DOHH2 (cell line): Measurements from ENCODE around the gene TSPAN5.

Source experiments
- H3F3A ChIP-seq: fragments of 200-600 bp; sonication (generic), shearing (Covaris generic); 2 replicates; pipeline ENCODE4 v1.6.0; 2016; ENCODE audit warnings: antibody characterized with exemption, mild to moderate bottlenecking; ENCODE audit not compliant: control insufficient read depth, insufficient read depth
- H3K27ac ChIP-seq: fragments of 200-600 bp; sonication (generic); 2 replicates; pipeline ENCODE4 v1.5.1; 2014; ENCODE audit warnings: low read depth, mild to moderate bottlenecking, low read length, moderate library complexity
- H3K27me3 ChIP-seq: fragments of 200-600 bp; sonication (generic); 2 replicates; pipeline ENCODE4 v1.6.1; 2014; ENCODE audit warnings: mild to moderate bottlenecking, low read length, mixed read lengths; ENCODE audit not compliant: control insufficient read depth
- H3K36me3 ChIP-seq: fragments of 200-600 bp; sonication (generic); 2 replicates; pipeline ENCODE4 v1.6.1; 2014; ENCODE audit warnings: mild to moderate bottlenecking, low read length, moderate library complexity, mixed read lengths; ENCODE audit not compliant: control insufficient read depth
- H3K4me1 ChIP-seq: fragments of 200-600 bp; sonication (generic); 2 replicates; pipeline ENCODE4 v1.6.1; 2014; ENCODE audit warnings: mild to moderate bottlenecking, low read length, mixed read lengths; ENCODE audit not compliant: control insufficient read depth
- H3K4me2 ChIP-seq: fragments of 200-600 bp; sonication (generic); 2 replicates; pipeline ENCODE4 v1.6.0; 2014; ENCODE audit warnings: mild to moderate bottlenecking, low read length, moderate library complexity
- H3K4me3 ChIP-seq: fragments of 200-600 bp; sonication (generic); 2 replicates; pipeline ENCODE4 v1.5.1; 2014; ENCODE audit warnings: mild to moderate bottlenecking, low read length, mixed read lengths
- H3K79me2 ChIP-seq: fragments of 200-600 bp; sonication (generic); 2 replicates; pipeline ENCODE4 v1.6.1; 2014; ENCODE audit warnings: mild to moderate bottlenecking, low read length, mixed read lengths; ENCODE audit not compliant: control insufficient read depth
- H3K9me2 ChIP-seq: fragments of 200-600 bp; sonication (generic); replicated peaks from 2 replicates; pipeline ENCODE4 v1.6.1; 2014; ENCODE audit warnings: mild to moderate bottlenecking, low read length, mixed read lengths; ENCODE audit not compliant: control insufficient read depth
- H3K9me3 ChIP-seq: fragments of 200-600 bp; sonication (generic); 2 replicates; pipeline ENCODE4 v1.6.1; 2014; ENCODE audit warnings: antibody characterized with exemption, low read length, mixed read lengths; ENCODE audit not compliant: control insufficient read depth, insufficient read depth
- H4K20me1 ChIP-seq: fragments of 200-600 bp; sonication (generic); 2 replicates; pipeline ENCODE4 v1.6.0; 2014; ENCODE audit warnings: low read depth, mild to moderate bottlenecking, antibody characterized with exemption, low read length, moderate library complexity; ENCODE audit not compliant: control insufficient read depth, insufficient read depth
- CTCF ChIP-seq: fragments of 200-600 bp; sonication (generic); IDR thresholded peaks from one replicate; pipeline ENCODE4 v1.5.1; 2014; ENCODE audit warnings: antibody characterized with exemption, mild to moderate bottlenecking, low read depth, low read length; ENCODE audit not compliant: poor library complexity, severe bottlenecking
- EZH2phosphoT487 ChIP-seq: fragments of 200-600 bp; sonication (generic); IDR thresholded peaks from 2 replicates; pipeline ENCODE4 v1.6.1; 2017; ENCODE audit warnings: borderline replicate concordance, mild to moderate bottlenecking, antibody characterized with exemption, low read length, moderate library complexity, mixed read lengths

TSPAN5 gene

GRCh38 chr4:98686847-98687246 is 28.4 kb upstream of the TSPAN5 start:
- Histone ChIP-seq H3K4me1 (no peaks in the 10 kb centered on the region), H4K20me1 (no peaks in the 10 kb centered on the region), H3F3A (no peaks in the 10 kb centered on the region), H3K4me2 (no peak overlapping the region), H3K27me3 (no peaks in the 10 kb centered on the region), H3K36me3 (no peaks in the 10 kb centered on the region), H3K9me3 (no peaks in the 10 kb centered on the region), H3K79me2 (no peaks in the 10 kb centered on the region), H3K9me2 (no peaks in the 10 kb centered on the region), H3K4me3 (no peak overlapping the region), H3K27ac (no peak overlapping the region)
- TF ChIP-seq EZH2phosphoT487 (no peak), CTCF (no peak)

GRCh38 chr4:98686043-98686707 is 27.8 kb upstream of the TSPAN5 start:
- Histone ChIP-seq H3K4me3 (no peak overlapping the region), H3K27me3 (no peaks in the 10 kb centered on the region), H3K36me3 (no peaks in the 10 kb centered on the region), H3K27ac (no peak overlapping the region), H3K79me2 (no peaks in the 10 kb centered on the region), H3K4me1 (no peaks in the 10 kb centered on the region), H4K20me1 (no peaks in the 10 kb centered on the region), H3F3A (no peaks in the 10 kb centered on the region), H3K9me2 (no peaks in the 10 kb centered on the region), H3K4me2 (no peak overlapping the region), H3K9me3 (no peaks in the 10 kb centered on the region)
- no peak for TF ChIP-seq EZH2phosphoT487
- no peak for TF ChIP-seq CTCF

GRCh38 chr4:98685225-98686042 is 27.0 kb upstream of the TSPAN5 start:
- Histone ChIP-seq H4K20me1 (no peaks in the 10 kb centered on the region), H3K4me3 (no peak overlapping the region), H3K9me2 (no peaks in the 10 kb centered on the region), H3K27me3 (no peaks in the 10 kb centered on the region), H3K27ac (no peak overlapping the region), H3K4me1 (no peaks in the 10 kb centered on the region), H3F3A (no peaks in the 10 kb centered on the region), H3K9me3 (no peaks in the 10 kb centered on the region), H3K4me2 (no peak overlapping the region), H3K79me2 (no peaks in the 10 kb centered on the region), H3K36me3 (no peaks in the 10 kb centered on the region)
- TF ChIP-seq EZH2phosphoT487 (no peak), CTCF (no peak)
